ENCODE measurements around the gene SORBS2. TPM values are rescaled to one million over a fixed set of nuclear protein-coding genes. Genes with fewer than 3 reads are reported as not detected.

Gene SORBS2
- total RNA-seq, 1 experiment from 2014 or later, result 9.7 TPM

GRCh38 chr4:185713272-185713671, 98.7 kb downstream of the SORBS2 start:
- Histone ChIP-seq H2BK120ac (ENCODE audit: low read depth, low read length, poor library complexity, severe bottlenecking) (no peak overlapping the region), H3K56ac (ENCODE audit: insufficient read length, low read depth, low read length) (no peak overlapping the region), H2AFZ (ENCODE audit: low read length) (no peak overlapping the region), H3K79me2 (ENCODE audit: insufficient read depth, low read length) (no peaks in the 10 kb centered on the region), H3T11ph (ENCODE audit: low read length) (no peak overlapping the region), H3K4ac (ENCODE audit: low read depth, low read length) (no peak overlapping the region), H3K23me2 (ENCODE audit: insufficient read length, low read depth, low read length, poor library complexity, severe bottlenecking) (no peaks in the 10 kb centered on the region), H4K91ac (ENCODE audit: insufficient read length, low read depth, low read length) (no peak overlapping the region), H4K20me1 (ENCODE audit: control insufficient read depth, insufficient read depth, insufficient read length) (no peaks in the 10 kb centered on the region), H3K27ac (ENCODE audit: insufficient read length, low read depth, low read length) (no peak overlapping the region), H2BK12ac (ENCODE audit: insufficient read length, low read depth, low read length) (no peak overlapping the region), H3K14ac (ENCODE audit: insufficient read depth, low read length) (no peak overlapping the region), H3K27me3 (ENCODE audit: insufficient read depth, low read length) (no peaks in the 10 kb centered on the region), H4K5ac (ENCODE audit: insufficient read length, low read depth, low read length) (no peak overlapping the region), H3K23ac (ENCODE audit: insufficient read length, low read depth, low read length) (no peak overlapping the region), H3K4me1 (ENCODE audit: insufficient read depth, low read length) (no peaks in the 10 kb centered on the region), H3K9me3 (ENCODE audit: control insufficient read depth, low read depth, low read length) (no peaks in the 10 kb centered on the region), H2BK20ac (ENCODE audit: low read depth, low read length, poor library complexity, severe bottlenecking) (no peak overlapping the region), H3K79me1 (ENCODE audit: insufficient read depth, low read depth, low read length, poor library complexity, severe bottlenecking) (no peaks in the 10 kb centered on the region), H2BK15ac (ENCODE audit: low read depth, low read length) (no peak overlapping the region), H2BK5ac (ENCODE audit: insufficient read length, low read length) (no peak overlapping the region), H3K18ac (ENCODE audit: insufficient read length, low read depth, low read length) (no peak overlapping the region), H3K9ac (ENCODE audit: extremely low read depth, insufficient read length, low read length) (no peak overlapping the region), H2AK5ac (ENCODE audit: insufficient read length, low read length) (no peak overlapping the region), H3K4me2 (ENCODE audit: insufficient read depth, insufficient read length, low read length) (no peak overlapping the region), H4K8ac (replicated peaks; ENCODE audit: insufficient read length, low read depth, low read length) (no peak overlapping the region)
- Mint-ChIP-seq H3K9me3 (peaks cover under 1 to 3% of the 10 kb centered on the region in 2 experiments; a peak in 2 of 5 replicates), H3K4me1 (peaks cover 8 to 12% of the 10 kb centered on the region in 2 experiments), H3K4me3 (no peak overlapping the region), H3K27me3 (ENCODE audit: low read depth) (peaks cover 2% of the 10 kb centered on the region), H3K36me3 (ENCODE audit: insufficient read depth in 1 of 3, low read depth in 3 of 3) (peaks cover 2 to 40% (median 11%) of the 10 kb centered on the region in 3 experiments; a peak in 5 of 7 replicates), H3K27ac (peak overlapping the region in 2 of 3 experiments; percentile 13 to 74; a peak in 2 of 7 replicates)
- no peak for TF ChIP-seq CTCF (conservative IDR thresholded peaks at IDR 0.05)
- WGBS (ENCODE audit: extremely low coverage, insufficient read length, low lambda C conversion rate), result no CpG with 5 or more reads among the region's 5 CpGs
- DNase-seq, result no peak
